HUES6 (cell line): ENCODE data around the gene CDC20.

Experiments
- H3K27ac ChIP-seq: 2 replicates; pipeline ENCODE4 v1.7.0; 2013; ENCODE audit warnings: low read depth, mild to moderate bottlenecking, low read length, inconsistent platforms
- H3K27me3 ChIP-seq: 2 replicates; pipeline ENCODE4 v1.6.1; 2013; ENCODE audit warnings: low read length; ENCODE audit not compliant: control insufficient read depth, insufficient read depth
- H3K36me3 ChIP-seq: 2 replicates; pipeline ENCODE4 v1.6.1; 2013; ENCODE audit warnings: low read length; ENCODE audit not compliant: control insufficient read depth, insufficient read depth
- H3K4me1 ChIP-seq: 2 replicates; pipeline ENCODE4 v1.6.1; 2013; ENCODE audit warnings: low read length; ENCODE audit not compliant: control insufficient read depth, insufficient read depth
- H3K4me3 ChIP-seq: 2 replicates; pipeline ENCODE4 v1.5.1; 2013; ENCODE audit warnings: low read depth, low read length
- H3K9ac ChIP-seq: one replicate; pipeline ENCODE4 v1.6.1; 2013; ENCODE audit warnings: mild to moderate bottlenecking, low read length
- H3K9me3 ChIP-seq: 2 replicates; pipeline ENCODE4 v1.6.1; 2013; ENCODE audit warnings: low read depth, low read length; ENCODE audit not compliant: control insufficient read depth, insufficient read depth

The CDC20 gene

GRCh38 chr1:43405219-43405875 lies 46.6 kb downstream of the CDC20 start:
- H3K4me1 ChIP-seq = no peaks in the 10 kb centered on the region
- no peak overlapping the region for H3K27ac ChIP-seq
- peaks cover 31% of the 10 kb centered on the region for H3K36me3 ChIP-seq
- H3K27me3 ChIP-seq = no peaks in the 10 kb centered on the region
- no peaks in the 10 kb centered on the region for H3K9me3 ChIP-seq
- H3K9ac ChIP-seq = no peak overlapping the region
- H3K4me3 ChIP-seq = no peak overlapping the region

DNA sequence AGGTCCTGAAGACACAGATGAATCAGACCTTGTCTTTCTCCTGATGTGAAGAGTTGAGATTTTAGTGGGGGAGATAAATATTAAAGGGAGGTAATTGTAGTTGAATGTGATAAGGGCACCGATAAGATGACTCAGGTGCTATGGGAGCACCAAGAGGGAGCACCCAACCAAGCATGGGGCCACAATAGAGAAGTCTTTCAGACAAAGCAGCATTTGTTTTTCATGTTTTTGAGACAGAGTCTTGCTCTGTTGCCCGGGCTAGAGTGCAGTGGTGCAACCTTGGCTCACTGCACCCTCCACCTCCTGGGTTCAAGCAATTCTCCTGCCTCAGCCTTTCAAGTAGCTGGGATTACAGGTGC lies 47.1 kb downstream of the CDC20 start:
- Histone ChIP-seq H3K9ac (no peak overlapping the region), H3K4me3 (no peak overlapping the region), H3K9me3 (no peaks in the 10 kb centered on the region), H3K27me3 (no peaks in the 10 kb centered on the region), H3K36me3 (peaks cover 31% of the 10 kb centered on the region), H3K4me1 (no peaks in the 10 kb centered on the region), H3K27ac (no peak overlapping the region)

DNA sequence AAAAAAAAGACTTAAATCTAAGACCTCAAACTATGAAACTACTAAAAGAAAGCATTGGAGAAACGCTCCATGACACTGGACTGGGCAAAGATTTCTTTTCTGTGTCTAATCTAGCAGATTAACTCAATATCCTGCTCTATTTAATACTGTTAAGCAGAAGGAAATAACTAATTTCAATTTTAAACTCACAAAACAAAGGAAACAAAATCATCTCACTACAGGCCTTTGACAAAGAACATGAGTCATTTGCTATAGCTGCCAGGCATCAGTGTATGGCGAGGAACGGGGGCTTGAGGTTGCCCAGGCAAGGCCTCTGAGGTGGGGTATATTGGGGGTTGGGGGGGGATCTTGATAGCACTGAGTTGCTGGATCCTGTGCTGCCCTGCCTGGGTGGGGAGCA lies 51.8 kb downstream of the CDC20 start:
- Histone ChIP-seq H3K4me1 (no peaks in the 10 kb centered on the region), H3K9me3 (no peaks in the 10 kb centered on the region), H3K27ac (no peak overlapping the region), H3K4me3 (no peak overlapping the region), H3K27me3 (no peaks in the 10 kb centered on the region), H3K9ac (no peak overlapping the region), H3K36me3 (peaks cover 18% of the 10 kb centered on the region)
